Activated naive CD4-positive, alpha-beta T cell (primary cell): Measurements from ENCODE around the gene JPH4.
"Not testable (repeated sequence)": the region's sequence is repeated elsewhere in the genome, so short reads cannot be mapped to it uniquely, and the experiment has no call there.

Experiments used
- DNase-seq, 4 experiments: peaks; one replicate each; lab custom pipeline; 2025; lab: John Stamatoyannopoulos, UW

Gene JPH4

GRCh38 chr14:23547924-23548323 is 30.7 kb downstream of the JPH4 start:
- DNase-seq, result no peak

DNA sequence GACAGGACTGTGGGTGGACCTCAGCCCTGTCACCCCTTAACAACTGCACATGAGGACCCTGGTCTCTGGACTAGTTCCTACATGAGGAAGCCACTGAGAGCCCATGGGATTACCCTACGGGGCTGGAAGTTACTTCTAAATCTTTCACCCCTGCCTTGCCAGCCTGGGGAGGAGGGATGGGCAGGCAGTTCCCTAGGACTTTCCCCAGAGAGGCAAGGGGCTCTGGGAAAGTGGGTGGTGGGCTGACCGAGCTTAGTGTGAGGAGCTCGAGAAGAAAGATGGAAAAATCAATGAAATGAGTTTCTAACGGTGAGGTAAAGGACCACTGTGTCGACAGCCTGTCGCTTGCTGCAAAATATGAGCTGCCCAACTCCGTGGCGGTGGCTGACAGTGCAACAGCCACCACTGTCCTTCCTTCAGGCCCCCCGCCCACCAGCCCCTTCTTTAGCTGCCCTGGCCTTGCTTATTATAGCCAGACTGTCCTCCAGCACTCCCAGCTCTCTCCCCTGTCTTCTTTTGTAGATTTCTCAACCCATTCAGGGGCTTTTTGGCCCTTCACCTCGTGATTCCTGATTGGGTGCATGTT is 32.0 kb downstream of the JPH4 start:
- no peak for DNase-seq

- no peak for DNase-seq
These were observed 32.7 kb downstream of the JPH4 start for GRCh38 chr14:23545740-23546365.

GRCh38 chr14:23544511-23545447 is 33.8 kb downstream of the JPH4 start:
- DNase-seq, result no peak

DNA sequence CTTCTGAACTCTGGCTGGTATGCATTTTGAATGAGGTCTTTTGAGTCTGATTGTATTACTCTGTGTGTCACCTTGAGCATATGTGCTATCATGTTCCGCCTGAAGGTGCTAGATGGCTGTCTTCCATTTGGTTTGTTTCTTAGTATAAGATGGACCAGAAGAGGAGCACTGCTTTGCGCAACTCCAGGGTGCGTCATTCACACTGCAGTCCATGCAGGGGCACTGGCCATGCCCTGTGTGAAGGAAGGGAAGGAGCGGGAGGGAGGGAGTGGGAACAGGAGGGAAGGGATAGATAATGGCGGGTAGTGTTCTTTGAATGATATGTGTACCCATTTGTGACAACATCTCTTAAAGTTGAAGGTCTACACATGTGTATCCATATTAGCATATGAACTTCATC is 35.2 kb downstream of the JPH4 start:
- no peak for DNase-seq

- no peak for DNase-seq
These were observed 36.3 kb downstream of the JPH4 start for GRCh38 chr14:23542261-23542660.

GRCh38 chr14:23540141-23540469 is 38.5 kb downstream of the JPH4 start:
- no peak for DNase-seq

- no peak for DNase-seq
These were observed 39.1 kb downstream of the JPH4 start for GRCh38 chr14:23539248-23540140.

- DNase-seq, result no peak
These were observed 39.8 kb downstream of the JPH4 start for GRCh38 chr14:23538785-23539184.

- DNase-seq, result no peak
These were observed 40.4 kb downstream of the JPH4 start for GRCh38 chr14:23538050-23538718.

DNA sequence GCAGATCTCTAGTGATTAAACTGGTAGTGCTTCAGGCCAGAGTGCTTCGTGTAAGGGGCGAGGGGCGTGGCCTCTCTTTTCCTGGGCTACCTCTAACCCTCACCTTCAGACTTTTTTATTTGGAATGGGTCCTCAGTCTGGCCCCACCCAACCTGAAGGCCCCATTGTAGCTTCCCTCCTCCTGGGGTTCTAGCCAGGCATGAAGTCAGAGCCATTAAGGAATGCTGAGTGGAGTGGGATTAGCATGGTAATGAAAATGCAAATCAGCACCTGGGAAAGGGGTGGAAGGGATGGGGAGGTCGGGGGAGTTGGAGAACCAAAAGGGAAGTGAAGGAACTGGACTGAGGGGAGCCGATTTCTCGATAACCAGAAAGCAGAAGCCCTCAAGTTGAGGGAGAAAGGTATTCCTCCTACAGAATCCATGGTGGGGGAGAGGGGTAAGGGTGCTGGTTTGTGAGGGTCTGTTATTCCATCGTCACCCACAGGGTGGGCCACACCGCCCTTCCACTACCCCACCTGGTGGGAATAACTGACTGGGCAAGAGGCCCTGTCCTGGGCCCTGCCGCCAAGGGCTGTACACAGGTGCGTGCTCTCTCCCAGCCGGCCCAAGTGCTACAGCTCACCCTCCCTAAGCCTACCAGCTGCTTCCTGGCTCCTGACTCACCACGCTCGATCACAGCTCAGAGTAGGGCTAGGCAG is 41.1 kb downstream of the JPH4 start:
- no peak for DNase-seq

DNA sequence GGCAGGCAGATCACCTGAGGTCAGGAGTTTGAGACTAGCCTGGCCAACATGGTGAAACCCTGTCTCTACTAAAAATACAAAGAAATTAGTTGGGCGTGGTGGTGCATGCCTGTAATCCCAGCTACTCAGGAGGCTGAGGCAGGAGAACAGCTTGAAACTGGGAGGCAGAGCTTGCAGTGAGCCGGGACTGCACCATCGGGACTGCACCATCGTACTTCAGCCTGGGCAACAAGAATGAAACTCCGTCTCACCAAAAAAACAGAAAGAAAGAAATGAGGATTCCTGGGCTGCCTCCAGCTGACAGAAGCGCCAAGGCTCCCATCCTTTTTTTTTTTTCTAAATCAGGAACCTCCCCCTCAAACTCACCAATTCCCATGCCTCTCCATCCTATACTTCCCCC is 41.7 kb downstream of the JPH4 start:
- DNase-seq, result not testable (repeated sequence)

DNA sequence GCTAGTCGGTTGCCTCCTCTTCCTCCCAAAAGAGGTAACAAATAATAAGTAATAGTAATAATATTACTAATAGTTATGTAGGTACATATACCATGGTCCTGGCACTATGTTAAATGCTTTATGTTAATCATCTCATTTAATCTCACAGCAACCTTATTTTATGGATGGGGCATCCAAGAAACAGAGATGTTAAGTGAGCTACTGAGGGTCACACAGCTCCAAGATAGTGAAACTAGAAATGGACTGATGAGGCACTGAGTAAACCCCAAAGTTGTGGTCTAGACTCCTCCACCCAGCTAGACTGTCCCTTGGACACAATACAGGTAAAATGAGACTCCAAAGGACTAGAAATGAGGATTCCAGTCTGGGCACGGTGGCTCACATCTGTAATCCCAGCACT is 42.1 kb downstream of the JPH4 start:
- no peak for DNase-seq

GRCh38 chr14:23535943-23536342 is 42.6 kb downstream of the JPH4 start:
- no peak for DNase-seq

- no peak for DNase-seq
These were observed 44.7 kb downstream of the JPH4 start for GRCh38 chr14:23533652-23534435.

GRCh38 chr14:23532658-23533057 is 45.9 kb downstream of the JPH4 start:
- no peak for DNase-seq

DNA sequence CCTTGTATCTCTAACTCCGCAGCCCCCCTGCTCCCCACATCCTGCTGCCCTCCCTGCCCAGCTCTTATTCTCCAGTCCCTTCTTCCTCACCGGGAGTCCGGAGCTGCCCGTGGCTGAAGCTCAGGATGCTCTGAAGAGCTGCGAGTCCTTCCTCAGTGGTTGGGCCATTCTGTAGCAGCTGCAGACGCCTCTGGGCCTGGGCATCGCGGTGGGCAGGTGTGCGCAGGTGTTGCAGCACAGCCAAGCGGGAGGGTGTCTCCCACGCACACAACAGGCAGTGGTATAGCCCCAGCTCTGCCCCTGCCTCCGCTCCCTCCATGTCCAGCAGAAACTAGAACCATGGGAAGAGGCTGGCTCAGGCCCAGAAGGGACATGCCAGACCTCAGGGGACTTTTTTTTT is 47.2 kb downstream of the JPH4 start:
- no peak for DNase-seq

GRCh38 chr14:23530375-23531055 is 48.1 kb downstream of the JPH4 start:
- no peak for DNase-seq

DNA sequence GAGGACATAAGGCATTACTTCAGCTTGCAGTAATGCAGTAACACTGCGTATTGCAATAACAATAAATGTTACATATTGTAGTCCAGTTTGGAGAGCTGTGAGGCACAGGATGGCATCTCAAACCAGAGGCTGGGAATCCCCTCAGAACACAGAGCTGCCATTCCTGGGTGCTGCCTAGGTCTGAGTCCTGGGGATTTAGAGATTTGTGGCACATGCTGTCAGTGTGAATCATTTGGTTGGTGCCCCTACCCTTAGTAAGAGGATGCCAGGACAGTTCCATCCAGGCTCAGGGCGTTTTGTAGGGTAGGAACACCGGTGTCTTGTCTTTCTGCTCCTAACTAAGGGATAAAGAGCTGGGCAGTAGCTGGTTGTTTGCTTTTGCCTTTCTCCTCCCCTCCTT is 49.6 kb downstream of the JPH4 start:
- DNase-seq, result no peak

DNA sequence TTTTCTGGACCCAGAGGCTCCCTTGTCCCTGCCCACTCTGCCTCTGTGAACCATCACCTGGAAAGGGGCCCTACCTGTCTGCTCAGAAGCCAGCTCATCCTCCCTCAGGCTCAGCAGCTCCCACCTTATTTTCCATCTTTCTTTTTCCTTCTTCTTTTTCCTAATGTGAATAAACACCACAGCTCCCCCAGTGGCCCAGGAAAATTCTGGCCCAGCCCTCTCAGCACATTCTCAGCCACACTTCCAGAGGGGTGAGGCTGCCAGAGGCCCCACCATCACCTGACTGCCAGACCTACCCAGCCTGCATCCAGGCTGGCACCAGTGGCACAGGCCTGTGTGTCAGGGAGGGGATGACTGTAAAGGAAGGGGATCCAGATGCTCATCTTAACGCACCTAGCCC is 50.0 kb downstream of the JPH4 start:
- no peak for DNase-seq
